Testis (tissue), 2 donors: ENCODE data around the gene NOC3L.

Experiments
- POLR2A ChIP-seq: fragments of 450-650 bp; IDR thresholded peaks from one replicate; pipeline ENCODE4 v1.6.1; 2017; ENCODE audit warnings: antibody characterized with exemption, mild to moderate bottlenecking, moderate library complexity
- TF ChIP-seq, protein P1 (sequence below), 3 experiments: fragments of 450-650 bp in 2 of 3; fragments of 200-600 bp in 1 of 3; sonication (generic) in 1 of 3; IDR thresholded peaks; one replicate each; pipeline ENCODE4 v1.5.1; 2016 to 2019; ENCODE audit warnings: antibody characterized with exemption in 3 of 3, mild to moderate bottlenecking in 2 of 3, moderate library complexity in 1 of 3

DNA sequence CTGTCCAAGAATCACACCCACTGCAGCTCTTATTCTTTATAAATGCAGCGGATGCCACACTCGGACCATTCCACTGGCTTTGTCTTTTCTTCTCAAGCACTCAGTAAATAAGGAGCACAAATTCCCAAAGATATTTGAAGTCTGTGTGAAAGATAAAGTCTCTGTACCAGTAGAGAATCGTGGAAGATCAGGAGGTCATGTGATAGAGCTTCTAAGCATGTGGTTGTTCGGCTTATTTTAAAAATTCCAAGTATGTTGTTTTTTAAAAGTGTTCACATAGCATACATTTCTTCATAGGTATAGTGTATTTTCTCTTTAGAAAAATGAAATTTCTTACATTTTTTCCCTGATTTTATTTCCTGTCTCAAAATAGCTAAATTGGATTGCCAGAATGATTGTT is 75.8 kb downstream of the NOC3L start:
- TF ChIP-seq, protein P1, sequence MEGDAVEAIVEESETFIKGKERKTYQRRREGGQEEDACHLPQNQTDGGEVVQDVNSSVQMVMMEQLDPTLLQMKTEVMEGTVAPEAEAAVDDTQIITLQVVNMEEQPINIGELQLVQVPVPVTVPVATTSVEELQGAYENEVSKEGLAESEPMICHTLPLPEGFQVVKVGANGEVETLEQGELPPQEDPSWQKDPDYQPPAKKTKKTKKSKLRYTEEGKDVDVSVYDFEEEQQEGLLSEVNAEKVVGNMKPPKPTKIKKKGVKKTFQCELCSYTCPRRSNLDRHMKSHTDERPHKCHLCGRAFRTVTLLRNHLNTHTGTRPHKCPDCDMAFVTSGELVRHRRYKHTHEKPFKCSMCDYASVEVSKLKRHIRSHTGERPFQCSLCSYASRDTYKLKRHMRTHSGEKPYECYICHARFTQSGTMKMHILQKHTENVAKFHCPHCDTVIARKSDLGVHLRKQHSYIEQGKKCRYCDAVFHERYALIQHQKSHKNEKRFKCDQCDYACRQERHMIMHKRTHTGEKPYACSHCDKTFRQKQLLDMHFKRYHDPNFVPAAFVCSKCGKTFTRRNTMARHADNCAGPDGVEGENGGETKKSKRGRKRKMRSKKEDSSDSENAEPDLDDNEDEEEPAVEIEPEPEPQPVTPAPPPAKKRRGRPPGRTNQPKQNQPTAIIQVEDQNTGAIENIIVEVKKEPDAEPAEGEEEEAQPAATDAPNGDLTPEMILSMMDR (IDR thresholded peaks at IDR 0.05), result no peak
- TF ChIP-seq POLR2A, result no peak
